Transverse colon (tissue), 4 donors: ENCODE measurements around the gene EXOC6.

ENCODE experiments used
- CTCF ChIP-seq, 5 experiments: fragments of 200-600 bp in 3 of 5; fragments of 450-650 bp in 2 of 5; sonication (generic) in 3 of 5; IDR thresholded peaks; 1 replicate in 2 of 5; 2 replicates in 3 of 5; pipeline ENCODE4 v1.5.1; 2016 to 2017; ENCODE audit warnings: antibody characterized with exemption in 5 of 5, inconsistent platforms in 3 of 5, mild to moderate bottlenecking in 2 of 5, moderate library complexity in 1 of 5
- EP300 ChIP-seq: sonication (generic); formaldehyde crosslinking; IDR thresholded peaks from one replicate; pipeline ENCODE4 v1.6.1; 2017; ENCODE audit warnings: antibody characterized with exemption, low read depth
- POLR2AphosphoS5 ChIP-seq, 3 donors: sonication (generic); formaldehyde crosslinking; IDR thresholded peaks; one replicate each; pipeline ENCODE4 v1.6.1; 2016; ENCODE audit warnings: antibody characterized with exemption in 3 of 3

- TF ChIP-seq CTCF (IDR thresholded peaks at IDR 0.05) (no peak), POLR2AphosphoS5 (IDR thresholded peaks at IDR 0.05) (no peak), EP300 (no peak)
Measured at GRCh38 chr10:93085272-93085859, 237.0 kb downstream of the EXOC6 start.
